Activated T-cell treated with anti-CD3 and anti-CD28 coated beads for 4 hours (primary cell): ENCODE results near the gene RPS3A.
"Not testable (repeated sequence)": the region's sequence is repeated elsewhere in the genome, so short reads cannot be mapped to it uniquely, and the experiment has no call there.

ENCODE experiments used
- DNase-seq: peaks from one replicate; pipeline ENCODE4 v3.0.0-alpha.2; 2020

Gene RPS3A

GRCh38 chr4:151099229-151099975 lies at the start of gene RPS3A:
TSS of gene RPS3A (plus strand) at chr4:151099628. CDS start at chr4:151099653, 25 bp downstream.
- DNase-seq, result peak; percentile 98

GRCh38 chr4:151052785-151053184 lies 46.6 kb upstream of the RPS3A start:
- no peak for DNase-seq

- no peak for DNase-seq
Observed at GRCh38 chr4:151055539-151055938, 43.9 kb upstream of the RPS3A start.

- DNase-seq, result not testable (repeated sequence)
Observed at GRCh38 chr4:151063143-151063542, 36.3 kb upstream of the RPS3A start.

- DNase-seq, result no peak
Observed at GRCh38 chr4:151067316-151067970, 32.0 kb upstream of the RPS3A start.

- no peak for DNase-seq
Observed at GRCh38 chr4:151074416-151074916, 25.0 kb upstream of the RPS3A start.

- not testable (repeated sequence) for DNase-seq
Observed at GRCh38 chr4:151077978-151078377, 21.4 kb upstream of the RPS3A start.

- no peak for DNase-seq
Observed at GRCh38 chr4:151087467-151087866, 12.0 kb upstream of the RPS3A start.

GRCh38 chr4:151091047-151091446 lies 8.4 kb upstream of the RPS3A start:
- DNase-seq, result no peak

- DNase-seq, result no peak
Observed at GRCh38 chr4:151092488-151092887, 6.9 kb upstream of the RPS3A start.

GRCh38 chr4:151093203-151093602 lies 6.2 kb upstream of the RPS3A start:
- no peak for DNase-seq

- DNase-seq, result no peak
Observed at GRCh38 chr4:151094290-151094751, 5.1 kb upstream of the RPS3A start.

GRCh38 chr4:151095142-151095541 lies 4.3 kb upstream of the RPS3A start:
- no peak for DNase-seq

- DNase-seq, result no peak
Observed at GRCh38 chr4:151097759-151098158, 1.7 kb upstream of the RPS3A start.

- DNase-seq, result no peak
Observed at GRCh38 chr4:151098979-151099228, 524 bp upstream of the RPS3A start.

GRCh38 chr4:151099976-151100417 lies 569 bp downstream of the RPS3A start:
- DNase-seq, result no peak

- no peak for DNase-seq
Observed at GRCh38 chr4:151100531-151100930, 1.1 kb downstream of the RPS3A start.

- DNase-seq, result no peak
Observed at GRCh38 chr4:151103758-151104157, 4.3 kb downstream of the RPS3A start.

GRCh38 chr4:151104621-151105020 lies 5.2 kb downstream of the RPS3A start:
- DNase-seq, result no peak

- DNase-seq, result no peak
Observed at GRCh38 chr4:151105454-151106032, 6.1 kb downstream of the RPS3A start.

- no peak for DNase-seq
Observed at GRCh38 chr4:151107063-151107462, 7.6 kb downstream of the RPS3A start.

GRCh38 chr4:151110236-151110635 lies 10.8 kb downstream of the RPS3A start:
- no peak for DNase-seq

- no peak for DNase-seq
Observed at GRCh38 chr4:151114338-151114737, 14.9 kb downstream of the RPS3A start.

GRCh38 chr4:151114986-151115385 lies 15.6 kb downstream of the RPS3A start:
- DNase-seq, result no peak
